GM21515 (cell line): ENCODE results near the gene ZNF674.
"Not testable (repeated sequence)": the region's sequence is repeated elsewhere in the genome, so short reads cannot be mapped to it uniquely, and the experiment has no call there.

Experiments
- ATAC-seq: cut with Tn5 transposase; IDR thresholded peaks from one replicate; pipeline ENCODE4 v1.9.1; 2021; ENCODE audit not compliant: unreplicated experiment

ZNF674 gene

DNA sequence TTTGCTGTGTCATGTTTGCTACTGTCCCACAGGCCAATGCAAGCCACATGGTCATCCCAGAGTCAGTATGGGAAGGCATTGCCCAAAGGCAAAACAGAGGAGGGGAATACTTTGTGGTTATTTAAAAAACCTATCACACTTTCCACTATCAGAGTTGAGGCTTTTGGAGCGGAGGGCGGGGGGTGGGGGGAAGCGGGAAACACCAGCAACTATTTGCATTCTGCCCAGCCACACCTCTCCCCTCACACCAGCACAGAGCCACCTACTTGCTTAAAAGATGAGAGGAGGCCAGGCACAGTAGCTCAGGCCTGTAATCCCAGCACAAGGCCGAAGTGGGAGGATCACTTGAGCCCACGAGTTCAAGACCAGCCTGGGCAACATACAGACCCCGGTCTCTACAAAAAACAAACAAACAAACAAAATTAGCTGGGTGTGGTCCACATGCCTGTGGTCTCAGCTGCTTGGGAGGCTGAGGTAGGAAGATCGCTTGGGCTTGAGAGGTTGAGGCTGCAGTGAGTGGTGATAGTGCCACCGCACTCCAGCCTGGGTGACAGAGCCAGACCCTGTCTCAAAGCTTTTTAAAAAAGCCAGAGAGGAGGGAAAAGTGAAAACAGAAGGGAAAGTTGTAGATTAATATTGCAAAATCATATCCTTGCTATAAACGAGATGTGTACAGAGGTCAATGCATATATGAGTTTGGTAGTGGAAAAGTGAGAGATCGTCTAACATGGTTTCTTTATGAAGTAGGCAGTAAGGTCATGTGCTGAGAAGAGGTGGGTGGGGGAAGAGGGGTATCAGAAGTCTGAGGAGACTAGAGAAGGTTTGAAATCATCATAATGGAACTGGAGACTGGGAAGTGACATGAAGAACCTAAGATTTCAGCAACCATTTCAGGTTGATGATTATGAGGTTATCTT, 26.5 kb upstream of the ZNF674 start:
- ATAC-seq = no peak

DNA sequence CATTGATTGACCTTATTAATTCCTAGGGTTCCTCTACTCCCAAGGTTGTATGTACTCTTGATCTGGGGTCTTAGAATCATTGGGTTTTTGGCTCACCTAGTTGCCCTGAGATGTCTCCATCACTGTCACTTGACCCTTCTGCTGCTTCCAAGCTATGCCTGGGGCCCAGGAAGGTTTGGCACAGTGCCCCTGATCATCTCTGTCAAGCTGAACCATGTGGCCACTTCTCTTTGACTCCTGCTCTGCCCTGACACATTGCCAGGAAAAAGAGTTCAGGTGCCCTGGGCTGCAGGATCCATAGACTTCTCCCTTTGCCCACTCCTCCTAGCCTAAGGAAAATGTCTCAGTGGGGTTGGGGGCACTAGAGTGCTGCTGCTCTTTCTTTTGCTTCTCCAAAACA, 24.4 kb upstream of the ZNF674 start:
- no peak for ATAC-seq

- no peak for ATAC-seq
These were observed 22.2 kb upstream of the ZNF674 start for GRCh38 chrX:46567388-46567787.

GRCh38 chrX:46561824-46562657, 16.8 kb upstream of the ZNF674 start:
- peak; percentile 98 for ATAC-seq

DNA sequence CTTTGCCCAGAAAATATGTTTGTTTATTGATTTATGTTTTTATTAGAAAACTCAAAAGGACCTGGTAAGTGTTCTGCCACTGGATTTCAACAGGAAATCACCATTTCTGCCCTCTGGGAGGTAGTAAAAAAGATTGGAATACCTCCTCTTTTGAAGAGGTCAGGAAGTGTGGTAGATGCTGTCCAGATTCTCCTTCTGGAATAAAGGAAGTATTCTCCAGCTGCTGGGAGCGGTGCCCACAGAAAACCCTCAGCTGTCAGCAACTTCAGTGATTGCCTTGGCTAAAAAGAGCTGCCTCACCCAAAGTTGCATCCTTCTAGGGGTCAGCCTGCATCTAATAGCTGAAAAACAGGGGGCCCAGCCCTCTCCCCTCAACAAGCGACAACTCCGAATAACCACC, 13.8 kb upstream of the ZNF674 start:
- no peak for ATAC-seq

- no peak for ATAC-seq
These were observed 9.7 kb upstream of the ZNF674 start for GRCh38 chrX:46554942-46555341.

DNA sequence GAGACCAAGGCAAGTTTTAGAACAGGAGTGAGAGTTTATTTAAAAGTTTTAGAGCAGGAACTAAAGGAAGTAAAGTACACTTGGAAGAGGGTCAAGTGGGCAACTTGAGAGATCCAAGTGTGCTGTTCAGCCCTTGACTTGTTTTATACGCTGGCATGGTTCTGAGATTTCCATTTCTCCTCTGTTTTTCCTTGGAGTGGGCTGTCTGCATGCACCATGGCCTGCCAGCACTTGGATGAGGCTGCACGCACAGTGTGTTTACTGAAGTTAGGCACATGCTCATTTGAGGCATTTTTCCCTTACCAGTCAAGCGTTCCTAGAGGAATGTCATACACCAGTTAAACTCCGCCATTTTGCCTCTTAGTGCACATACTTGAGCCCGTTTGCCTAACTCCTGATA, 8.7 kb upstream of the ZNF674 start:
- ATAC-seq = no peak

DNA sequence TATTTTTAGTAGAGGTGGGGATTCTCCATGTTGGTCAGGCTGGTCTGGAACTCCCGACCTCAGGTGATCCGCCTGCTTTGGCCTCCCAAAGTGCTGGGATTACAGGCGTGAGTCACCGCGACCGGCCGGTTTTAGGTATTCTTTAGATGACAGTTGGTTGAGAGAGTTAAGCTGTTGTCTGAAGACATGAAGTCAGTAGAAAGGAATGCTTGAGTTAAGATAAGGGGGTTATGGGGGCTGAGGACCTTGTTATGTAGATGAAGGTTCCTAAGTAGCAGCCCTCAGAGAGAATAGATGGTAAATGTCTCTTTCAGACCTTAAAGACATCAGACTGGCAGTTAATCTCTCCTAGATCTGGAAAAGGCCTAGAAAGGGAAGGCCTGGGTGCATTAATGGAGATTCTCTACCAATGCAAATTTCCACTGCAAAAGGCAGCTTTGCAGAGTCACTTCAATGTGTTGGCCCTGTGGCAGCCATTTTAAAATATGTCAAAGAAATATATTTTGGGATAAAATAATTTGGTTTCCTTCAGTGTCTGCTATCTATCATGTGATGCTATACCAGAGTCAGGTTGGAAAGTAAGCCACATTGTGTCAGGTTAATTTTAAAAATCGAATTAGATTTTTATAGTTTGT, 6.4 kb upstream of the ZNF674 start:
- ATAC-seq = no peak

DNA sequence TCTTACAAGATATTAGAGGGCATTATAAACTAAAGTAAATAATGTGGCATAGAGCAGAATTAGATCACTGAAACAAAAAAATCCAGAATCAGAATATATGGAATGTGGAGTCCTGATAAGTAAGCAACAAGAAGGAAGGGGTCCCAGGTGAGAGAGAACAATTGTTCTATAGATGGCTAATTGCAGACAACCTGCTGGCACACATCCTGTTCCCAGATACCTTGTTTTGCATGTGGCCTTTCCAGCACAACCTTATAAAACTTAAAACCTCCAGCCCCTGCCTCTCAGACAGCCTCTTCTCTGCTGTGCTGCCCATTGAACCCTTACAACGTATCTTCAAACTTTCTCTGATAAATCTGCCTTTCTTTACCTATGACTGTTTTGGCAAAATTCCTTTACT, 4.7 kb upstream of the ZNF674 start:
- no peak for ATAC-seq

DNA sequence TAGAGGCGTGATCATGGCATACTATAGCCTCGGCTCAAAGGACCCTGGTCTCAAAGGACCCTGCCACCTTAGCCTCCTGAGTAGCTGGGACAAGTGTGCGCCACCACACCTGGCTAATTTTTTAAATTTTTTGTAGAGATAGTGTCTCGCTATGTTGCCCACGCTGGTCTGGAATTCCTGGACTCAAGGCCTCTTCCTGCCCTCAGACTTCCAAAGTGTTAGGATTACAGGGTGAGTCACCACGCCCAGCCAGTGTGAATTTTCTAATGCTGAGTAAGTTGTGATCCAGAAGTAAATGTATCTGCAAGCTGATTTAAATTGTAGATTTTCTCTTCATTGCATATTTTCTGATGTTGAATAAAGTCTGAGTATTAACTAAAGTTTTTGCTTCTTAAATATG, 2.6 kb upstream of the ZNF674 start:
- ATAC-seq = no peak

GRCh38 chrX:46544527-46544926, 694 bp downstream of the ZNF674 start:
- ATAC-seq = not testable (repeated sequence)

DNA sequence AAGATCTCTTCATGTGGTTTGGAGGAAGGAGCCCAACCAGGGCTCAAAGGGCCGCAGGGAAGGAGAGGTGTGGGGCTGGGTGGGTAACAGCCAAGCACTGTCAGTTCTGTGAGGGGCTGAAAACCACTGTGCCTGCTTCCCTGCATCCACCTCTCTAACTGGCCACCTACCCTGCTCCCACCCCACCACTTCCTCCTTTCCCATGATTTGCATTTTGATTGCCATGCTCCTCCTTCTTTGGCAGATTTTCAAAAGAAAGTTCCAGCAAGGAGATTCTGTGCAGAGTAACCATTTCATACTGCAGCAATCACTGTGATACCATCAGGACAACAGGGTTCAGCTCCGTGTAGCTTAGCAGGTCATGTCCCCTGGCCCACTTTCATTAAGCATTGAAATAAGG, 1.8 kb downstream of the ZNF674 start:
- no peak for ATAC-seq

GRCh38 chrX:46531442-46531841, 13.8 kb downstream of the ZNF674 start:
- no peak for ATAC-seq

- not testable (repeated sequence) for ATAC-seq
These were observed 14.8 kb downstream of the ZNF674 start for GRCh38 chrX:46530404-46530908.

- not testable (repeated sequence) for ATAC-seq
These were observed 15.3 kb downstream of the ZNF674 start for GRCh38 chrX:46529740-46530403.

- ATAC-seq = not testable (repeated sequence)
These were observed 16.6 kb downstream of the ZNF674 start for GRCh38 chrX:46528640-46529039.

DNA sequence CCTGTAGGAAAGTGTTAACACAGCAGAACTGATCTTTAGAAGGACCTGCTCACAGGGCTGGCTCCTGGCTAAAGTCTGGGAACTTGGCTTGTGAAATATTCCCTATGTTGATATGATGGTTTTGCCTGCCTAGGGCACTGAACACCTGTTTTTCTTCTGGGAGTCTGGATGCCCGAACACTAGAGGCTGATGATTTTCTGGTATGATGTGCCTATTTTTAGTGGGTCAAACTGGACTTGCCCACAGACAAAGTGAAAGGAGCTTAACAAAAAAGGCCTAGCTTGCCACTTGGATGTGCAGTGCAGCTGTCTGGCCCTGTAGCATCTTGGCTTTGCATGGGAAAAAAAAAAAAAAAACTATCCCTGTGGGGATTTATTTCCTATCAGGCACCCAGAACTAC, 39.1 kb downstream of the ZNF674 start:
- ATAC-seq = no peak

GRCh38 chrX:46502848-46503247, 42.4 kb downstream of the ZNF674 start:
- ATAC-seq = no peak

DNA sequence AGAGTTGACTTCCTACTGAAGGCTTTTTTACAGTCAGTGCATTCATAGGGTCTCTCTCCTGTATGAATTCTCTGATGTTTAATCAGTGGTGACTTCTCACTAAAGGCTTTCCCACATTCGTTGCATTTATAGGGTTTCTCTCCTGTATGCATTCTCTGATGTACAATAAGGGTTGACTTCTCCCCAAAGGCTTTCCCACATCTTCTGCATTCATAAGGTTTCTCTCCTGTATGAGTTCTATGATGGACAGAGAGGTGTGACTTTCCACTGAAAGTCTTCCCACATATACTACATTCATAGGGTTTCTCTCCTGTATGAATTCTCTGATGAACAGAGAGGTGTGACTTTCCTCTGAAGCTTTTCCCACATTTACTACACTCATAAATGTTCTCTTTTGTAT, 45.2 kb downstream of the ZNF674 start:
- no peak for ATAC-seq

- ATAC-seq = no peak
These were observed 56.5 kb downstream of the ZNF674 start for GRCh38 chrX:46488712-46489111.

- no peak for ATAC-seq
These were observed 59.3 kb downstream of the ZNF674 start for GRCh38 chrX:46485897-46486296.
